DOHH2 (cell line): ENCODE measurements around the gene KCNQ1.

Source experiments
- H3F3A ChIP-seq: fragments of 200-600 bp; sonication (generic), shearing (Covaris generic); 2 replicates; pipeline ENCODE4 v1.6.0; 2016; ENCODE audit warnings: antibody characterized with exemption, mild to moderate bottlenecking; ENCODE audit not compliant: control insufficient read depth, insufficient read depth
- H3K27ac ChIP-seq: fragments of 200-600 bp; sonication (generic); 2 replicates; pipeline ENCODE4 v1.5.1; 2014; ENCODE audit warnings: low read depth, mild to moderate bottlenecking, low read length, moderate library complexity
- H3K27me3 ChIP-seq: fragments of 200-600 bp; sonication (generic); 2 replicates; pipeline ENCODE4 v1.6.1; 2014; ENCODE audit warnings: mild to moderate bottlenecking, low read length, mixed read lengths; ENCODE audit not compliant: control insufficient read depth
- H3K36me3 ChIP-seq: fragments of 200-600 bp; sonication (generic); 2 replicates; pipeline ENCODE4 v1.6.1; 2014; ENCODE audit warnings: mild to moderate bottlenecking, low read length, moderate library complexity, mixed read lengths; ENCODE audit not compliant: control insufficient read depth
- H3K4me1 ChIP-seq: fragments of 200-600 bp; sonication (generic); 2 replicates; pipeline ENCODE4 v1.6.1; 2014; ENCODE audit warnings: mild to moderate bottlenecking, low read length, mixed read lengths; ENCODE audit not compliant: control insufficient read depth
- H3K4me2 ChIP-seq: fragments of 200-600 bp; sonication (generic); 2 replicates; pipeline ENCODE4 v1.6.0; 2014; ENCODE audit warnings: mild to moderate bottlenecking, low read length, moderate library complexity
- H3K4me3 ChIP-seq: fragments of 200-600 bp; sonication (generic); 2 replicates; pipeline ENCODE4 v1.5.1; 2014; ENCODE audit warnings: mild to moderate bottlenecking, low read length, mixed read lengths
- H3K79me2 ChIP-seq: fragments of 200-600 bp; sonication (generic); 2 replicates; pipeline ENCODE4 v1.6.1; 2014; ENCODE audit warnings: mild to moderate bottlenecking, low read length, mixed read lengths; ENCODE audit not compliant: control insufficient read depth
- H3K9me2 ChIP-seq: fragments of 200-600 bp; sonication (generic); replicated peaks from 2 replicates; pipeline ENCODE4 v1.6.1; 2014; ENCODE audit warnings: mild to moderate bottlenecking, low read length, mixed read lengths; ENCODE audit not compliant: control insufficient read depth
- H3K9me3 ChIP-seq: fragments of 200-600 bp; sonication (generic); 2 replicates; pipeline ENCODE4 v1.6.1; 2014; ENCODE audit warnings: antibody characterized with exemption, low read length, mixed read lengths; ENCODE audit not compliant: control insufficient read depth, insufficient read depth
- H4K20me1 ChIP-seq: fragments of 200-600 bp; sonication (generic); 2 replicates; pipeline ENCODE4 v1.6.0; 2014; ENCODE audit warnings: low read depth, mild to moderate bottlenecking, antibody characterized with exemption, low read length, moderate library complexity; ENCODE audit not compliant: control insufficient read depth, insufficient read depth
- EZH2phosphoT487 ChIP-seq: fragments of 200-600 bp; sonication (generic); IDR thresholded peaks from 2 replicates; pipeline ENCODE4 v1.6.1; 2017; ENCODE audit warnings: borderline replicate concordance, mild to moderate bottlenecking, antibody characterized with exemption, low read length, moderate library complexity, mixed read lengths
- TF ChIP-seq, protein P1 (sequence below): fragments of 200-600 bp; sonication (generic); IDR thresholded peaks from one replicate; pipeline ENCODE4 v1.5.1; 2014; ENCODE audit warnings: antibody characterized with exemption, mild to moderate bottlenecking, low read depth, low read length; ENCODE audit not compliant: poor library complexity, severe bottlenecking

The KCNQ1 gene

DNA sequence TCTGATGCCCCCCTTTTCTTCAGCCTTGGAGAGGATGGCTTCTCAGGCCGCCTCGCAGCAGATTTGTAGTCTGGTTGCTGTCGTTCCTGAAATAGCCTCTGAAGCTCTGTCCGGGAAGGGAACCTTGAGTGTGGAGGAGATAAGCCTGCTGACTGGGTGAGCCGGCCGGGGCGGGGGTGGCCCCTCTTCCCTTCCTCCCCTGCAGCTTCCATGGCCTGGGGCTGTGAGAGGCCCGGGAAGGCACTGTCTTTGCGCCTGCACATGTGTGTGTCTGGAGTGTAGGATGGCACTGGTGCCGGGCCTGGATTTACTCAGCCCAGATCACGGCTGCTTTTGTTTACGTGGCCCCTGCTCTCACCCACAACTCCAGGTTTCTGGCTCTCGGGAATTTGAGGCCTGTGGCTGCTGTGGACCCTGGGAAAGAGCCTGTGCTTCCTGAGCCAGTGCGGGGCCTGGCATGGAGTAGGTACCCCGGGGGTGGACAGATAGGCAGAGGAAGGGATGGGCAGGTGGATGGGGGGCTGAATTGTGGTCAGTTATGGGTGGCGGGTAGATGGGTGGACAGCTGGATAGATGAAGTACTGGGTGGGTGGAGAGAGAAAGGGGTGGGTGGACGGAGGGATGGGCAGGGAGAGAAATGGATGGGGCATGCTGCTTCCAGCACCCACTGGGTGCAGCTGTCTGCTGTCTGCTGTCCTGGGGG is 16.6 kb downstream of the KCNQ1 start:
- H3K27ac ChIP-seq, result no peak overlapping the region
- H3K4me3 ChIP-seq, result no peak overlapping the region
- TF ChIP-seq, protein P1, sequence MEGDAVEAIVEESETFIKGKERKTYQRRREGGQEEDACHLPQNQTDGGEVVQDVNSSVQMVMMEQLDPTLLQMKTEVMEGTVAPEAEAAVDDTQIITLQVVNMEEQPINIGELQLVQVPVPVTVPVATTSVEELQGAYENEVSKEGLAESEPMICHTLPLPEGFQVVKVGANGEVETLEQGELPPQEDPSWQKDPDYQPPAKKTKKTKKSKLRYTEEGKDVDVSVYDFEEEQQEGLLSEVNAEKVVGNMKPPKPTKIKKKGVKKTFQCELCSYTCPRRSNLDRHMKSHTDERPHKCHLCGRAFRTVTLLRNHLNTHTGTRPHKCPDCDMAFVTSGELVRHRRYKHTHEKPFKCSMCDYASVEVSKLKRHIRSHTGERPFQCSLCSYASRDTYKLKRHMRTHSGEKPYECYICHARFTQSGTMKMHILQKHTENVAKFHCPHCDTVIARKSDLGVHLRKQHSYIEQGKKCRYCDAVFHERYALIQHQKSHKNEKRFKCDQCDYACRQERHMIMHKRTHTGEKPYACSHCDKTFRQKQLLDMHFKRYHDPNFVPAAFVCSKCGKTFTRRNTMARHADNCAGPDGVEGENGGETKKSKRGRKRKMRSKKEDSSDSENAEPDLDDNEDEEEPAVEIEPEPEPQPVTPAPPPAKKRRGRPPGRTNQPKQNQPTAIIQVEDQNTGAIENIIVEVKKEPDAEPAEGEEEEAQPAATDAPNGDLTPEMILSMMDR, result no peak
- no peak for TF ChIP-seq EZH2phosphoT487
- H3F3A ChIP-seq, result no peaks in the 10 kb centered on the region
- no peaks in the 10 kb centered on the region for H3K27me3 ChIP-seq
- no peaks in the 10 kb centered on the region for H3K4me1 ChIP-seq
- no peaks in the 10 kb centered on the region for H3K36me3 ChIP-seq
- no peaks in the 10 kb centered on the region for H3K9me2 ChIP-seq
- H3K4me2 ChIP-seq, result no peak overlapping the region
- H4K20me1 ChIP-seq, result no peaks in the 10 kb centered on the region
- H3K79me2 ChIP-seq, result no peaks in the 10 kb centered on the region
- H3K9me3 ChIP-seq, result no peaks in the 10 kb centered on the region

DNA sequence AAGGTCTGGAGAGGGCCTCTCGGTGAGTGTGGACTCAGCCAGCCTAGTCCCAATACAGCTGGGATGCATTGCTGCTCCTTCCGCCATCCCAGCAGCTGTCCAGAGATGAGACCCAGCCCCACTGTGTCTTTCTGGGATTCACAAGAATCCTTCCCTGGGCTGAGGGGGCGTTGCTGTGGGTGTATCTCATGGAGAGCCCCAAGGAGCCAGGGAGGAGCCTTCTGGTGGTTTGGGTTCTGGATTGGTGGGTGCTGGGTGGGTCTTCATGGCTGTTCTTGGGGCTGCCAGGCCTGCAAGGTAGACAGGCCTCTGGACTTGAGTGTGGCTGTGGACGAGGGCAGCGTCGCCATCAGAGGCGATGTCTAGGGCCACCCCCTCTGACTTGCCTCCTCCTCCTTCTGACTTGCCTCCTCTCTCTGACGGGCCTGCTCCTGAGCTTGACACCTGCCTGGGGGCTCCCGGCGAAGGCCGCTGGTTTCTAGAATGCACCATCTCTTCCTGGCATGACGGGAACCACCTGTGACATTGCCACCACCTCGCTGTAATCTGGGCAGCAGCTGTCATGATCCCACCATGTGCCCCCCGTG is 17.2 kb downstream of the KCNQ1 start:
- no peaks in the 10 kb centered on the region for H3K9me2 ChIP-seq
- H4K20me1 ChIP-seq, result no peaks in the 10 kb centered on the region
- TF ChIP-seq EZH2phosphoT487, result no peak
- TF ChIP-seq, protein P1, result no peak
- H3K4me1 ChIP-seq, result no peaks in the 10 kb centered on the region
- H3K79me2 ChIP-seq, result no peaks in the 10 kb centered on the region
- no peaks in the 10 kb centered on the region for H3K27me3 ChIP-seq
- no peak overlapping the region for H3K4me2 ChIP-seq
- H3K9me3 ChIP-seq, result no peaks in the 10 kb centered on the region
- no peak overlapping the region for H3K27ac ChIP-seq
- H3K4me3 ChIP-seq, result no peak overlapping the region
- no peaks in the 10 kb centered on the region for H3F3A ChIP-seq
- H3K36me3 ChIP-seq, result no peaks in the 10 kb centered on the region

DNA sequence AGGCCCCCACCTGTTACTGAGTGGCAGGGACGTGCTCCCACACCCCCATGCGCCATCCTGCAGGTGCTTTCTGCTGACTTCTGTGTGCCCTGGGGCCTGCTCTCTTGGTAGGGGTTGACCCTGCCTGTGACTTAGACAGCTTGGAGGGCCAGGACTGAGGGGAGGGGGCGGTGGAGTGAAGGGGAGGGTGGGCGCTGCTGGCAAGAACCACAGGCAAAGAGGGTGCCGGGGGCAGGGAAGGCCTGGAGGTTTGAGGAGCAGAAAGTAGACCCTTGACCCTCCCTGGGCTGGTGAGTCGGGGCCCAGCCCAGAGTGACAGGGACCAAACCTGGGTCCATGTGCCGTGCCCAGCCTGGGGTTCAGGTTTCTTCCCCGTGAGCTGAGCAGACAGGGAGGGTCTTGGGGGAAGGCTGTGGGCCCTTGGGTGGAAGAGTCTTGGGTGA is 17.8 kb downstream of the KCNQ1 start:
- Histone ChIP-seq H3K27me3 (no peaks in the 10 kb centered on the region), H3K9me3 (no peaks in the 10 kb centered on the region), H3K36me3 (no peaks in the 10 kb centered on the region), H3K27ac (no peak overlapping the region), H3K4me1 (no peaks in the 10 kb centered on the region), H3K4me2 (no peak overlapping the region), H4K20me1 (no peaks in the 10 kb centered on the region), H3F3A (no peaks in the 10 kb centered on the region), H3K79me2 (no peaks in the 10 kb centered on the region), H3K4me3 (no peak overlapping the region), H3K9me2 (no peaks in the 10 kb centered on the region)
- no peak for TF ChIP-seq EZH2phosphoT487
- TF ChIP-seq, protein P1, result no peak
